Stimulated activated CD4-positive, alpha-beta T cell treated with anti-CD3 and anti-CD28 coated beads, Interleukin-15, amount 100 ng/mL, for 1 hour (primary cell): ENCODE data around the gene UFSP2.

Experiments
- DNase-seq, 2 donors: peaks; one replicate each; pipeline ENCODE4 v3.0.0-alpha.2; 2020; ENCODE audit warnings: low read depth in 1 of 2, low spot score in 1 of 2

The UFSP2 gene

GRCh38 chr4:185425647-185426352 is at the start of gene UFSP2:
TSS of gene UFSP2 (minus strand) at chr4:185425964. CDS start at chr4:185425868, 96 bp downstream.
- DNase-seq: peak; percentile 77 to 78

DNA sequence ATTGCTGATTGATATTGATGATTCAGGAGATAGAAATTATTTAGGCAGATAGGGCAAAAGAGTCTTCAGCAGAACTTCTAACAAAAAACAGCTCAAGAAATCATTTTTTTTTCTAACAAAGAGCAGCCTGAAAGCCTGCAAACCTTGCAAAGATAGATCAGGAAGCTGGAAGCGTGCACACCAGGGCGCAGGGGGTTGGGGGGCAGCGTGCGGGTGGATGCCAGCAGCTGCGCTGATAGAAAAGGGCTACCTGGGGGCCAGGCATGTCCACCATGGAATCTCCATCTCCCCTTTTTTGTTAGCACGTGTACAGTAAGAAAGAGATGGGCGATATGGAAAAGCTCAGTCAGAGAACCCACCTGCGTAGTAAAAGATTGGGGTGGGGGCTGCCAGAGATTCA is 47.5 kb upstream of the UFSP2 start:
- DNase-seq: no peak

GRCh38 chr4:185472103-185472542 is 46.4 kb upstream of the UFSP2 start:
- DNase-seq: no peak

DNA sequence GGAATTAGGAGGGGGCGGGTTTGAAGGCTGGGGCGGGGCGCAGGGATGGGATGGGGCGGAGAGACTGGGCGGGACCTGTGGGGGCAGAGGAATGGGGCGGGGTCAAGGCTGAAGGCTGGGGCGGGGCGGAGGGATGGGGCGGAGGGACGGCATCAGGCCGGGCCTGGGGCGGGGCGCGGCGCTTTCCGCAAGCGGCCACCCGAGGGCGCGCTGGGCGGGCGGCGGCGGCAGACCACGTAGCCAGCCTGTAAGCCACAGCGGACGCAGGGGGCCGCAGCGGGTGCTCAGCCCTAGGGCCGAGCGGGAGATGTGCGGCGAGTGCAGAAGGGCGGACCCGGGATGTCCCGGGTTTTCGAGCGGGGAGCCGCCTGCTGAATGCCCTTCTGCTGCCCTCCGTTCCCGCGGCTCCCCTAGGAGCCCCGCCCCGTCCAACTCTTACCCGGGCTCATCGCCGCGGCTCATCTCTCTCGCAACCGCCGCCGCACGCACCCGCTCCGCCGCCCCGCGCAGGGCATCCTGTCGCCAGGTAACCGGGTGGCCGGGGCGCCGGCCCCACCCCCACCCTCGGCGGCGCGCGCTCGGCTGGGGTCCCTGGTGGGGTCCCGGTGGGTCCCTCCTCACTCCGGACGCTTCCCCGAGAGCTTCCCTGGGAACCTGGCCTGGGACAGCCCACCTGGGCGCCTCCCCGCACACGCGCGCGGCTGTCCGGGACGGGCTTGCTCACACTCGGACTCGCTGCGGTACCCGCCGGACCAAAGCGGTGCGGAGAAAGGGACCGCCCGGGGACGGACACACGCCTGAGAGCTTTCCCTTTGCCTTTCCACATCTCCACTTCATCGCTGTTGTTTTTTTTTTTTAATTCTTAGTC is 45.7 kb upstream of the UFSP2 start, which contains the start of gene CCDC110:
TSS of gene CCDC110 (minus strand) at position 499 of the 868 bp plus-strand sequence. CDS start at position 449, 50 bp downstream.
- DNase-seq: peak; percentile 82 to 86

DNA sequence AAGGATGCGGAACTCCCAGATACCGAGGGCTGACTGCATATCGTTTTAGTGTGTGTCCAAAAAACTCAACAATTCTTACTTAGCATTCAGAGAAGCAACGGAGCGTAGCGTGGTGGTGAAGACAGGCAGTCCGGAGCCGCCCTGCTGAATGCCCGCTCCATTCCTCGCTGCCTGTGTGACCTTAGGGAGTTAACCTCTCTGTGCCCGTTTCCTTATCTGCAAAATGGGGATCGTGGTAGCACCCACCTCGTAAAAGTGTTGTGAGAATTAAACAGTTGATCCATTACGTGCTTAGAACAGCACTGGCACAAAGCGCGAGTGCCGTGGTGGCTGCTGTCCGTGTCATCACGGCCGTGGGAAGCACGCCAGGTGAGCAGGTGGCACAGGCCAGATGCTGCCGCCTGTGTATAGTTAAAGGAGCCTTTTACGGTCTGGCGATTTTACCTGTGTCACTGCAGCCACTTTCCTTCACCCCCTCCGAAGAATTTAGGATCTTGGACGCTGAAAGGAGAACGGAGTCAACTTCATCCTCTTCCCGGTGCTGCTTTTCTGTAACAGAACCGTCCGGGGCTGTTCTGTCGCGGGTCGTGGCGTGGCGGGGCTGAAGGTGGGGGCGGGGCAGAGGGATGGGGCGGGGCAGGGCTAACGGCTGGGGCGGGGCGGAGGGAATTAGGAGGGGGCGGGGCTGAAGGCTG is 44.9 kb upstream of the UFSP2 start:
- DNase-seq: peak in 1 of 2 donors; percentile 9

DNA sequence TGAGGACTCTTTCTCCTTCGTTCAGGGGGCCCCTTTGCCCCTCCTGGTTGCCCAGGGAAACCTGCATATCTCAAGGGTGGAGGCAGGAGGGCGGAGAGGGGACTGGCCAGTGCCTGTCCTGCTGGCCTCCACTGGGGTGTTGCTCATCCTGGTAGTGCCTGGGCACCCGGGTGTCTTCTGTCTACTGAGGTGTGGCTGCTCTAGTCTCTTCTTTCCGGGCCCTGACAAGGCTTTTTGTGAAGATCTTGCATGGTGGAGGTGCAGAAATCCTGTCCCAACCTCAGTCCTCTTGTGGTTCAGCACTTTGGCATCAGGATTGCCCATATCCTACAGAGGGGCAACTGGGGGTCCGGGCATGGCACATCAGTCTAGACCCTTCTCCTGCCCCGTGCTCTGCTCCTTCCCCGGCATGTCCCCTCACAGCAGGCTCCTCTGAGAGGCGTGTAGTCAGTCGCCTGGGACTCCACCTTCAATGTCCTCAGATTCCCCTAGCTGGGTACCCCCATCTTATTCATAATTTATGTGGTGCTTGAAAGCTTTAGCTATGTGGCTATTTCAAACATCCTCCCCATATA is 43.9 kb upstream of the UFSP2 start:
- DNase-seq: no peak

- DNase-seq: no peak
Observed at GRCh38 chr4:185468999-185469398, 43.2 kb upstream of the UFSP2 start.

GRCh38 chr4:185467991-185468390 is 42.2 kb upstream of the UFSP2 start:
- DNase-seq: no peak

GRCh38 chr4:185467101-185467500 is 41.3 kb upstream of the UFSP2 start:
- no peak for DNase-seq

GRCh38 chr4:185465707-185466106 is 39.9 kb upstream of the UFSP2 start:
- no peak for DNase-seq

GRCh38 chr4:185464887-185465286 is 39.1 kb upstream of the UFSP2 start:
- DNase-seq: no peak

- no peak for DNase-seq
Observed at GRCh38 chr4:185464183-185464582, 38.4 kb upstream of the UFSP2 start.

GRCh38 chr4:185463541-185463940 is 37.8 kb upstream of the UFSP2 start:
- DNase-seq: no peak

GRCh38 chr4:185461565-185461964 is 35.8 kb upstream of the UFSP2 start:
- no peak for DNase-seq

DNA sequence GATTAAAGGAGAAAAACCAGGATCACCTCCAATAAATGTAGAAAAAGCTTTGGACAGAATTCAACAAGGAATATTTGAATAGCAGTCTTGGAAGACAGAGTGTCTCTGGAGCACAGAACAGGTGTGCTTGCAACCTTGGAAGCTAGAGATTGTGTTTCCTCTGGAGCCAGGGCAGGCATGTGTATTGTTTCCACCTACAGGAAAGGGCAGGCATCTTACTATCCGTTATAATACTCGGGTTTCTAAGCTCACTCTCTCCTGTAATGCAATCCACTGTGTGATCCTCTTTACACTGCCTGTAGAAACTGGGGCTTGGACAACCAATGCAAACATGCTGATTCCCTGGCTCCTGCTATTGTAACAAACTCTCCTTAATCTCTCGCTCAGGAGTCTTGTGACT is 31.4 kb upstream of the UFSP2 start:
- no peak for DNase-seq

GRCh38 chr4:185456131-185456530 is 30.4 kb upstream of the UFSP2 start:
- no peak for DNase-seq

DNA sequence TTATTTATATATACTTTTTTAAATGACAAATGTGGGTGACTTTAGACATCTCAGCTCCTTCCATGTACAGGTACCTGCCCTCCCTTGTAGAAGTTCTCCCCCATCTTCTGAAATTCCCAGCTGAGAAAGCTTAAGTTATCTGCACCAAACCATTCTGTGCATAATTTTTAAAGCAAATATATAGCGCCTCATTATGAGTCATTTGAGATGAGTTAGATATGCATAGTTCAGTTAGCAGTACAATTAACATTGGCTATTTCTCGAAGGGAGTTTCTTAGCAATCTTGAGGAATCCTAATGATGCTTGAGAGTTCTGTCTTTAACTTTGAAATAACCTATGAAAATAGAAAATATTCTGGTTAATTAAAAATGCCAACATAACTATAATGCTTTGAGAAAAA is 19.4 kb upstream of the UFSP2 start:
- no peak for DNase-seq

- DNase-seq: no peak
Observed at GRCh38 chr4:185441479-185441878, 15.7 kb upstream of the UFSP2 start.

DNA sequence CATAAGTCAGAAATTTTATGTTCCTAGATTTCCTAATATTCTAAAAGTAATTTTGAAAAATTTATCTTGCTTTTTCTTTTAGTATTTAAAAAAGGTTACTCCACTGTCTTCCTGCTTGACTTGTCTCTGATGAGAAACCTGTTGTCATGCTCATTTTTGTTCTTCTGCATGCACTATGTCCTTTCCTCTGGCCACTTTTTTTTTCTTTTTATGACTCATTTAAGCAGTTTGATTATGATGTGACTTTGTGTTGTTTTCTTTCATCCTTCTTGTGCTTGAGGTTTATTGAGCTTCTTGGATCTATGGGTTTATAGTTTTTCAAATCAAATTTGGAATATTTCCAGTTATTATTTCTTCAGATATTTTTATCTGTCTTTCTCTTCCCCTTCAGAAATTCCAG is 12.0 kb upstream of the UFSP2 start:
- DNase-seq: no peak

GRCh38 chr4:185435466-185435865 is 9.7 kb upstream of the UFSP2 start:
- DNase-seq: no peak

- DNase-seq: no peak
Observed at GRCh38 chr4:185429660-185430059, 3.9 kb upstream of the UFSP2 start.
